ENCODE results near the gene CDK11B. TPM values are rescaled to one million over a fixed set of nuclear protein-coding genes. Genes with fewer than 3 reads are reported as not detected.

The CDK11B gene
- total RNA-seq, 1 experiment from 2014 or later, result 30.1 TPM

DNA sequence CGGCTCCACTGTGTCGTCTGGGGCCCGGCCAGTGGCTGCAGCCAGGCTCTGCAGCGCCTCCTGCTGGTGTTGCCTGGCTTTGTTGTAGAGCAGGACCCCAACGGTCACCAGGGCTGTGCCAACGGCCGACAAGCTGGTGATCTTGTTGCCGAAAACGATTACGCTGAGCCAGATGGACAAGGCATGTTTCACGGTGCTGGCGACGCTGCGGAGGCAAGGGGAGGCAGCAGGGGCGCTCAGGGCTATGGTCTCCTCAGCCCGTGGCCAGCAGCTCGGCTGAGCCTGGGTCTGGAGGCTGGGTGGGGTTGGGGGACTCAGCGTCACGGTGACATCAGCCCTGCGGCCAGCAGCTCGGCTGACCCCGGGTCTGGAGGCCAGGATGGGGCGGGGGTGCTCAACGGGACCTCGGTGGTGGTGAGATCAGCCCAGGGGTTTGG lies 7.0 kb upstream of the CDK11B start:
- Histone ChIP-seq H3K79me2 (ENCODE audit: insufficient read depth, low read length) (no peaks in the 10 kb centered on the region), H4K5ac (ENCODE audit: insufficient read length, low read depth, low read length) (no peak overlapping the region), H2BK20ac (ENCODE audit: low read depth, low read length, poor library complexity, severe bottlenecking) (no peak overlapping the region), H4K91ac (ENCODE audit: insufficient read length, low read depth, low read length) (no peak overlapping the region), H4K20me1 (ENCODE audit: control insufficient read depth, insufficient read depth, insufficient read length) (no peaks in the 10 kb centered on the region), H2BK120ac (ENCODE audit: low read depth, low read length, poor library complexity, severe bottlenecking) (no peak overlapping the region), H3T11ph (ENCODE audit: low read length) (no peak overlapping the region), H3K79me1 (ENCODE audit: insufficient read depth, low read depth, low read length, poor library complexity, severe bottlenecking) (no peaks in the 10 kb centered on the region), H3K4ac (ENCODE audit: low read depth, low read length) (no peak overlapping the region), H2BK5ac (ENCODE audit: insufficient read length, low read length) (no peak overlapping the region), H3K27ac (ENCODE audit: insufficient read length, low read depth, low read length) (no peak overlapping the region), H3K18ac (ENCODE audit: insufficient read length, low read depth, low read length) (no peak overlapping the region), H3K9ac (ENCODE audit: extremely low read depth, insufficient read length, low read length) (no peak overlapping the region), H4K8ac (replicated peaks; ENCODE audit: insufficient read length, low read depth, low read length) (no peak overlapping the region), H2BK12ac (ENCODE audit: insufficient read length, low read depth, low read length) (no peak overlapping the region), H3K9me3 (ENCODE audit: control insufficient read depth, low read depth, low read length) (no peaks in the 10 kb centered on the region), H2AK5ac (ENCODE audit: insufficient read length, low read length) (no peak overlapping the region), H3K27me3 (ENCODE audit: insufficient read depth, low read length) (no peaks in the 10 kb centered on the region), H3K14ac (ENCODE audit: insufficient read depth, low read length) (no peak overlapping the region), H2BK15ac (ENCODE audit: low read depth, low read length) (no peak overlapping the region), H2AFZ (ENCODE audit: low read length) (no peak overlapping the region), H3K56ac (ENCODE audit: insufficient read length, low read depth, low read length) (no peak overlapping the region), H3K4me2 (ENCODE audit: insufficient read depth, insufficient read length, low read length) (no peak overlapping the region), H3K23ac (ENCODE audit: insufficient read length, low read depth, low read length) (no peak overlapping the region), H3K23me2 (ENCODE audit: insufficient read length, low read depth, low read length, poor library complexity, severe bottlenecking) (no peaks in the 10 kb centered on the region), H3K4me1 (ENCODE audit: insufficient read depth, low read length) (no peaks in the 10 kb centered on the region)
- no peak overlapping the region for H3K4me3 Mint-ChIP-seq
- TF ChIP-seq, protein P1, sequence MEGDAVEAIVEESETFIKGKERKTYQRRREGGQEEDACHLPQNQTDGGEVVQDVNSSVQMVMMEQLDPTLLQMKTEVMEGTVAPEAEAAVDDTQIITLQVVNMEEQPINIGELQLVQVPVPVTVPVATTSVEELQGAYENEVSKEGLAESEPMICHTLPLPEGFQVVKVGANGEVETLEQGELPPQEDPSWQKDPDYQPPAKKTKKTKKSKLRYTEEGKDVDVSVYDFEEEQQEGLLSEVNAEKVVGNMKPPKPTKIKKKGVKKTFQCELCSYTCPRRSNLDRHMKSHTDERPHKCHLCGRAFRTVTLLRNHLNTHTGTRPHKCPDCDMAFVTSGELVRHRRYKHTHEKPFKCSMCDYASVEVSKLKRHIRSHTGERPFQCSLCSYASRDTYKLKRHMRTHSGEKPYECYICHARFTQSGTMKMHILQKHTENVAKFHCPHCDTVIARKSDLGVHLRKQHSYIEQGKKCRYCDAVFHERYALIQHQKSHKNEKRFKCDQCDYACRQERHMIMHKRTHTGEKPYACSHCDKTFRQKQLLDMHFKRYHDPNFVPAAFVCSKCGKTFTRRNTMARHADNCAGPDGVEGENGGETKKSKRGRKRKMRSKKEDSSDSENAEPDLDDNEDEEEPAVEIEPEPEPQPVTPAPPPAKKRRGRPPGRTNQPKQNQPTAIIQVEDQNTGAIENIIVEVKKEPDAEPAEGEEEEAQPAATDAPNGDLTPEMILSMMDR (conservative IDR thresholded peaks at IDR 0.05), result peak; percentile 76
- no peaks in the 10 kb centered on the region for H3K4me1 Mint-ChIP-seq
- H3K9me3 Mint-ChIP-seq, result no peaks in the 10 kb centered on the region
- no CpG with 5 or more reads among the region's 25 CpGs for WGBS (ENCODE audit: extremely low coverage, insufficient read length, low lambda C conversion rate)
- peaks cover 7 to 36% (median 29%) of the 10 kb centered on the region in 3 experiments; a peak in 6 of 7 replicates for H3K36me3 Mint-ChIP-seq (ENCODE audit: insufficient read depth in 1 of 3, low read depth in 3 of 3)
- peak; percentile 66 for DNase-seq
- no peak overlapping the region for H3K27ac Mint-ChIP-seq
- H3K27me3 Mint-ChIP-seq (ENCODE audit: low read depth), result no peaks in the 10 kb centered on the region

All from H9 (cell line).